ENCODE data around the gene STX19.

STX19 gene

GRCh38 chr3:94026623-94027022, 1.8 kb downstream of the STX19 start:
- DNase-seq: no peak

- DNase-seq: no peak
Measured at GRCh38 chr3:94024385-94024784, 4.0 kb downstream of the STX19 start.

GRCh38 chr3:94020293-94020692, 8.1 kb downstream of the STX19 start:
- no peak for DNase-seq

GRCh38 chr3:94019659-94020058, 8.7 kb downstream of the STX19 start:
- DNase-seq: no peak

GRCh38 chr3:94015025-94015424, 13.4 kb downstream of the STX19 start:
- DNase-seq: no peak

GRCh38 chr3:94012185-94012584, 16.2 kb downstream of the STX19 start:
- DNase-seq: no peak

GRCh38 chr3:94011233-94011711, 17.1 kb downstream of the STX19 start:
- no peak for DNase-seq

- no peak for DNase-seq
Measured at GRCh38 chr3:94009608-94010007, 18.8 kb downstream of the STX19 start.

GRCh38 chr3:94008253-94008652, 20.1 kb downstream of the STX19 start:
- DNase-seq: no peak

GRCh38 chr3:94004301-94004910, 24.0 kb downstream of the STX19 start:
- no peak for DNase-seq

GRCh38 chr3:94001827-94002495, 26.4 kb downstream of the STX19 start:
- no peak for DNase-seq

- no peak for DNase-seq
Measured at GRCh38 chr3:94001191-94001590, 27.2 kb downstream of the STX19 start.

- no peak for DNase-seq
Measured at GRCh38 chr3:93994056-93994455, 34.3 kb downstream of the STX19 start.

GRCh38 chr3:93992207-93992606, 36.2 kb downstream of the STX19 start:
- no peak for DNase-seq

GRCh38 chr3:93991631-93992030, 36.8 kb downstream of the STX19 start:
- DNase-seq: no peak

GRCh38 chr3:93989241-93989640, 39.2 kb downstream of the STX19 start:
- no peak for DNase-seq

- no peak for DNase-seq
Measured at GRCh38 chr3:93988764-93989163, 39.6 kb downstream of the STX19 start.

- no peak for DNase-seq
Measured at GRCh38 chr3:93988283-93988682, 40.1 kb downstream of the STX19 start.

GRCh38 chr3:93984618-93985017, 43.8 kb downstream of the STX19 start:
- DNase-seq: no peak

- no peak for DNase-seq
Measured at GRCh38 chr3:93983408-93983807, 45.0 kb downstream of the STX19 start.

- no peak for DNase-seq
Measured at GRCh38 chr3:93981649-93982048, 46.7 kb downstream of the STX19 start.

GRCh38 chr3:93979850-93980676, 48.3 kb downstream of the STX19 start, which contains the start of gene ARL13B:
TSS of gene ARL13B (plus strand) at chr3:93980155. CDS start at chr3:93980424, 269 bp downstream.
- DNase-seq: peak; percentile 91
